AG04450 (cell line): Measurements from ENCODE around the gene AZU1. TPM values are rescaled to one million over a fixed set of nuclear protein-coding genes. Genes with fewer than 3 reads are reported as not detected.
"Not testable (repeated sequence)": the region's sequence is repeated elsewhere in the genome, so short reads cannot be mapped to it uniquely, and the experiment has no call there.

Source experiments
- CTCF ChIA-PET: fragments of 300-600, 350-600 bp; formaldehyde crosslinking; extraction: SDS; loops from one replicate; lab custom pipeline; 2022; ENCODE audit warnings: antibody characterized with exemption, inconsistent platforms; lab: Charles Lee
- POLR2A ChIA-PET: fragments of 350-600 bp; formaldehyde crosslinking; extraction: SDS; loops from one replicate; lab custom pipeline; 2021; ENCODE audit warnings: antibody characterized with exemption, inconsistent platforms; lab: Yijun Ruan, JAX
- DNase-seq: peaks from one replicate; pipeline ENCODE4 v3.0.0-alpha.2; 2011; ENCODE audit warnings: low read depth, low spot score
- H3K27ac ChIP-seq: one replicate; pipeline ENCODE4 v1.5.1; 2012; ENCODE audit warnings: low read depth, low read length, control low read depth
- H3K27me3 ChIP-seq: one replicate; pipeline ENCODE4 v1.6.0; 2012; ENCODE audit warnings: low read length; ENCODE audit not compliant: control insufficient read depth, insufficient read depth
- H3K4me3 ChIP-seq: 2 replicates; pipeline ENCODE4 v1.5.1; 2011; ENCODE audit warnings: mild to moderate bottlenecking, low read depth, low read length, control low read depth
- H3K9me3 ChIP-seq: 2 replicates; pipeline ENCODE4 v1.5.1; 2012; ENCODE audit warnings: low read length; ENCODE audit not compliant: control insufficient read depth, insufficient read depth
- CTCF ChIP-seq: IDR thresholded peaks from 2 replicates; pipeline ENCODE4 v1.5.1; 2011; ENCODE audit warnings: low read depth, low read length, control low read depth, inconsistent platforms
- polyA plus RNA-seq: library from polyadenylated mRNA; depleted of rRNA; stranded (reverse); fragments of >200 nt; gene quantifications from 2 replicates; pipeline ENCODE4 v1.2.3, GENCODE V29; 2011

AZU1 gene
- polyA plus RNA-seq, 1 experiment, result 0.04 TPM

GRCh38 chr19:815775-816499 lies 11.7 kb upstream of the AZU1 start:
- no peak for TF ChIP-seq CTCF
- no peaks in the 10 kb centered on the region for H3K27me3 ChIP-seq
- ChIA-PET CTCF (no interaction called here), POLR2A (interaction anchor here (0.6 kb wide), 3 partner anchors 38 to 166 kb away, joined by 3 to 5 read pairs (median 3); no protein-coding TSS in a partner anchor)
- DNase-seq, result no peak
- H3K27ac ChIP-seq, result no peak overlapping the region
- peaks cover 27% of the 10 kb centered on the region; the same call in 1 of the 2 replicates for H3K9me3 ChIP-seq
- H3K4me3 ChIP-seq, result no peak overlapping the region

GRCh38 chr19:816500-816857 lies 11.2 kb upstream of the AZU1 start:
- TF ChIP-seq CTCF, result no peak
- H3K9me3 ChIP-seq, result peaks cover 23% of the 10 kb centered on the region; the same call in 1 of the 2 replicates
- no peak for DNase-seq
- H3K4me3 ChIP-seq, result no peak overlapping the region
- no peak overlapping the region for H3K27ac ChIP-seq
- ChIA-PET POLR2A (no interaction called here), CTCF (no interaction called here)
- no peaks in the 10 kb centered on the region for H3K27me3 ChIP-seq

- H3K27ac ChIP-seq, H3K4me3 ChIP-seq, H3K27me3 ChIP-seq, DNase-seq, POLR2A ChIA-PET: not testable (repeated sequence)
- CTCF ChIA-PET, result interaction anchor here (0.6 to 0.8 kb wide), 2 partner anchors 10 to 50 kb away, joined by 3 to 12 read pairs; no protein-coding TSS in a partner anchor
- H3K9me3 ChIP-seq, result peaks cover 10% of the 10 kb centered on the region; the same call in 1 of the 2 replicates
Observed at GRCh38 chr19:820212-820611, 7.4 kb upstream of the AZU1 start.

- POLR2A ChIA-PET, result no interaction called here
- CTCF ChIA-PET, result no interaction called here
- Histone ChIP-seq H3K4me3 (peak overlapping the region; percentile 48), H3K9me3 (peaks cover 5% of the 10 kb centered on the region; the same call in 1 of the 2 replicates), H3K27me3 (no peaks in the 10 kb centered on the region), H3K27ac (no peak overlapping the region)
- no peak for DNase-seq
- TF ChIP-seq CTCF, result no peak
Observed at GRCh38 chr19:821231-821824, 6.3 kb upstream of the AZU1 start.

- ChIA-PET CTCF (no interaction called here), POLR2A (no interaction called here)
- H3K27ac ChIP-seq, result no peak within 1 kb of the TSS
- peaks cover 5% of the 10 kb centered on the region; the same call in 1 of the 2 replicates for H3K9me3 ChIP-seq
- no peaks in the 10 kb centered on the region for H3K27me3 ChIP-seq
- DNase-seq, result no peak
- H3K4me3 ChIP-seq, result peak within 1 kb of the TSS; percentile 48
- TF ChIP-seq CTCF, result no peak
Observed at GRCh38 chr19:821825-822503, 5.7 kb upstream of the AZU1 start, which contains the start of gene PLPPR3. Gene PLPPR3, minus strand, starts transcription at chr19:821955. Its CDS starts 396 bp downstream, at chr19:821559.
